ENCODE data around the gene KCNQ2.

The KCNQ2 gene

GRCh38 chr20:63418617-63419016 lies 53.8 kb downstream of the KCNQ2 start:
- Histone ChIP-seq H3K4me3 (ENCODE audit: low read depth in 1 of 2, low read length in 2 of 2) (no peak overlapping the region), H4K20me1 (ENCODE audit: insufficient read depth, low read length) (peaks cover 14% of the 10 kb centered on the region), H3K79me2 (ENCODE audit: insufficient read depth, low read length) (no peaks in the 10 kb centered on the region), H2AFZ (ENCODE audit: low read depth, low read length) (no peak overlapping the region), H3K4me1 (ENCODE audit: insufficient read depth, low read length) (no peaks in the 10 kb centered on the region), H3K27ac (ENCODE audit: low read length) (no peak overlapping the region), H3K27me3 (ENCODE audit: insufficient read depth, low read length, poor library complexity) (peaks cover 4% of the 10 kb centered on the region), H3K9ac (ENCODE audit: low read depth, low read length) (no peak overlapping the region), H3K4me2 (ENCODE audit: insufficient read depth, low read length) (no peak overlapping the region), H3K36me3 (ENCODE audit: insufficient read depth, low read length) (no peaks in the 10 kb centered on the region), H3K9me3 (ENCODE audit: insufficient read depth, low read length, severe bottlenecking) (no peaks in the 10 kb centered on the region)
- DNase-seq (no peak), ATAC-seq (ENCODE audit: insufficient read depth, low read depth) (no peak)
- TF ChIP-seq CTCF (IDR thresholded peaks at IDR 0.05; ENCODE audit: borderline replicate concordance, extremely low read depth, low read length, poor library complexity, severe bottlenecking) (no peak), EZH2 (IDR thresholded peaks at IDR 0.05; ENCODE audit: borderline replicate concordance, low read depth, low read length, severe bottlenecking) (no peak)

- no peak for TF ChIP-seq CTCF (IDR thresholded peaks at IDR 0.05; ENCODE audit: borderline replicate concordance, extremely low read depth, low read length, poor library complexity, severe bottlenecking)
- no peak for TF ChIP-seq EZH2 (IDR thresholded peaks at IDR 0.05; ENCODE audit: borderline replicate concordance, low read depth, low read length, severe bottlenecking)
Measured at GRCh38 chr20:63417738-63418120, 54.7 kb downstream of the KCNQ2 start.

GRCh38 chr20:63417097-63417737 lies 55.2 kb downstream of the KCNQ2 start:
- H3K9ac ChIP-seq (ENCODE audit: low read depth, low read length): no peak overlapping the region
- TF ChIP-seq EZH2 (IDR thresholded peaks at IDR 0.05; ENCODE audit: borderline replicate concordance, low read depth, low read length, severe bottlenecking) (no peak), CTCF (IDR thresholded peaks at IDR 0.05; ENCODE audit: borderline replicate concordance, extremely low read depth, low read length, poor library complexity, severe bottlenecking) (no peak)
- peaks cover 4% of the 10 kb centered on the region for H3K27me3 ChIP-seq (ENCODE audit: insufficient read depth, low read length, poor library complexity)
- H3K4me1 ChIP-seq (ENCODE audit: insufficient read depth, low read length): no peaks in the 10 kb centered on the region
- DNase-seq (no peak), ATAC-seq (ENCODE audit: insufficient read depth, low read depth) (no peak)
- no peak overlapping the region for H3K4me3 ChIP-seq (ENCODE audit: low read depth in 1 of 2, low read length in 2 of 2)
- H4K20me1 ChIP-seq (ENCODE audit: insufficient read depth, low read length): peaks cover 14% of the 10 kb centered on the region
- no peaks in the 10 kb centered on the region for H3K36me3 ChIP-seq (ENCODE audit: insufficient read depth, low read length)
- H3K9me3 ChIP-seq (ENCODE audit: insufficient read depth, low read length, severe bottlenecking): no peaks in the 10 kb centered on the region
- no peak overlapping the region for H2AFZ ChIP-seq (ENCODE audit: low read depth, low read length)
- no peak overlapping the region for H3K4me2 ChIP-seq (ENCODE audit: insufficient read depth, low read length)
- no peaks in the 10 kb centered on the region for H3K79me2 ChIP-seq (ENCODE audit: insufficient read depth, low read length)
- H3K27ac ChIP-seq (ENCODE audit: low read length): no peak overlapping the region

More at GRCh38 chr20:63417738-63418120, 54.7 kb downstream of the KCNQ2 start:
- H3K4me1 ChIP-seq (ENCODE audit: insufficient read depth, low read length): no peaks in the 10 kb centered on the region
- H4K20me1 ChIP-seq (ENCODE audit: insufficient read depth, low read length): peaks cover 14% of the 10 kb centered on the region
- no peaks in the 10 kb centered on the region for H3K79me2 ChIP-seq (ENCODE audit: insufficient read depth, low read length)
- ATAC-seq (ENCODE audit: insufficient read depth, low read depth): no peak
- H3K9me3 ChIP-seq (ENCODE audit: insufficient read depth, low read length, severe bottlenecking): no peaks in the 10 kb centered on the region
- no peak overlapping the region for H3K4me3 ChIP-seq (ENCODE audit: low read depth in 1 of 2, low read length in 2 of 2)
- peaks cover 4% of the 10 kb centered on the region for H3K27me3 ChIP-seq (ENCODE audit: insufficient read depth, low read length, poor library complexity)
- no peak overlapping the region for H3K27ac ChIP-seq (ENCODE audit: low read length)
- no peaks in the 10 kb centered on the region for H3K36me3 ChIP-seq (ENCODE audit: insufficient read depth, low read length)
- no peak for DNase-seq
- no peak overlapping the region for H3K4me2 ChIP-seq (ENCODE audit: insufficient read depth, low read length)
- no peak overlapping the region for H2AFZ ChIP-seq (ENCODE audit: low read depth, low read length)
- no peak overlapping the region for H3K9ac ChIP-seq (ENCODE audit: low read depth, low read length)

Data from DND-41 (cell line).